Measurements from ENCODE around the gene PTTG1.

GRCh38 chr5:160448886-160449285 is 27.2 kb downstream of the PTTG1 start:
- TF ChIP-seq CBX1 (IDR thresholded peaks at IDR 0.05; ENCODE audit: low read depth): no peak
- no peak for TF ChIP-seq CREB3L1 (IDR thresholded peaks at IDR 0.05; ENCODE audit: borderline replicate concordance, low read depth)
- no peak for TF ChIP-seq ZKSCAN1 (IDR thresholded peaks at IDR 0.05; ENCODE audit: low read depth, low read length)
- no peak for TF ChIP-seq ATF7 (IDR thresholded peaks at IDR 0.05)
- TF ChIP-seq MCM2 (IDR thresholded peaks at IDR 0.05; ENCODE audit: low read depth): no peak
- no peak for TF ChIP-seq POLR2A (conservative IDR thresholded peaks at IDR 0.05)
- TF ChIP-seq RAD21 (CRISPR knock-in tag; conservative IDR thresholded peaks at IDR 0.05 in 1 of 2, IDR thresholded peaks at IDR 0.05 in 1 of 2): no peak

Measured in K562 (cell line).